GM12865 (cell line): ENCODE data around the gene PRLR.
"Not testable (repeated sequence)": the region's sequence is repeated elsewhere in the genome, so short reads cannot be mapped to it uniquely, and the experiment has no call there.

Source experiments
- DNase-seq: peaks from one replicate; pipeline ENCODE4 v3.0.0; 2010; ENCODE audit warnings: low read depth
- H3K4me3 ChIP-seq: 2 replicates; pipeline ENCODE4 v1.5.1; 2011; ENCODE audit warnings: mild to moderate bottlenecking, low read depth, low read length, control low read depth
- TF ChIP-seq, protein P1 (sequence below): IDR thresholded peaks from 2 replicates; pipeline ENCODE4 v1.5.1; 2011; ENCODE audit warnings: low read length, control low read depth, low read depth, inconsistent platforms; ENCODE audit not compliant: insufficient read depth; ENCODE audit errors: missing control alignments

The PRLR gene

DNA sequence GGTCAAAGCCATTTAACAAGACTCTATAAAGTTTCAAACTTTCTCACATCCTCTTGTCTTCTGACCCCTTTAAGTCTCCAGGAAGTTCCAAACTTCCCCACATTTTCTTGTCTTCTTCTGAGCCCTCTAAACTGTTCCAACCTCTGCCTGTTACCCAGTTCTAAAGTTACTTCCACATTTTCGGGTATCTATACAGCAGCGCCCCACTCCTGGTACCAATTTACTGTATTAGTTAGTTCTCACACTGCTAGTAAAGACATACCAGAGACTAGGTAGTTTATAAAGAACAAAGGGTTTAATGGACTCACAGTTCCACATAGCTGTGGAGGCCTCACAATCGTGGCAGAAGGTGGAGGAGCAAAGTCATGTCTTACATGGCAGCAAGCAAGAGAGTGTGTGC is 23.3 kb upstream of the PRLR start:
- no peak for DNase-seq
- TF ChIP-seq, protein P1, sequence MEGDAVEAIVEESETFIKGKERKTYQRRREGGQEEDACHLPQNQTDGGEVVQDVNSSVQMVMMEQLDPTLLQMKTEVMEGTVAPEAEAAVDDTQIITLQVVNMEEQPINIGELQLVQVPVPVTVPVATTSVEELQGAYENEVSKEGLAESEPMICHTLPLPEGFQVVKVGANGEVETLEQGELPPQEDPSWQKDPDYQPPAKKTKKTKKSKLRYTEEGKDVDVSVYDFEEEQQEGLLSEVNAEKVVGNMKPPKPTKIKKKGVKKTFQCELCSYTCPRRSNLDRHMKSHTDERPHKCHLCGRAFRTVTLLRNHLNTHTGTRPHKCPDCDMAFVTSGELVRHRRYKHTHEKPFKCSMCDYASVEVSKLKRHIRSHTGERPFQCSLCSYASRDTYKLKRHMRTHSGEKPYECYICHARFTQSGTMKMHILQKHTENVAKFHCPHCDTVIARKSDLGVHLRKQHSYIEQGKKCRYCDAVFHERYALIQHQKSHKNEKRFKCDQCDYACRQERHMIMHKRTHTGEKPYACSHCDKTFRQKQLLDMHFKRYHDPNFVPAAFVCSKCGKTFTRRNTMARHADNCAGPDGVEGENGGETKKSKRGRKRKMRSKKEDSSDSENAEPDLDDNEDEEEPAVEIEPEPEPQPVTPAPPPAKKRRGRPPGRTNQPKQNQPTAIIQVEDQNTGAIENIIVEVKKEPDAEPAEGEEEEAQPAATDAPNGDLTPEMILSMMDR, result no peak
- no peak overlapping the region for H3K4me3 ChIP-seq

DNA sequence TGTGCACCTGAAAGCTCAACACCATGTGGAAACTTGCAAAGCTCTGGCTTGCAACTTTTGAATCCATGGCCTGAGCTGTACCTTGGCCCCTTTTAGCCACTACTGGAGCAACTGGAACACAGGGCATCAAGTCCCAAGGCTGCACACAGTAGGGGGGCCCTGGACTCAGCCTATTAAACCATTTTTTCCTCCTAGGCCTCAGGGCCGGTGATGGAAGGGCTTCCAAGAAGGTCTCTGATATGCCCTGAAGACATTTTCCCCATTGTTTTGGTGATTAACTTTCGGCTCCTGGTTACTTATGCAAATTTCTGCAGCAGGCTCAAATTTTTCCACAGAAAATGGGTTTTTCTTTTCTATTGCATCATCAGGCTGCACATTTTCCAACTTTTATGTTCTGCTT is 22.7 kb upstream of the PRLR start:
- H3K4me3 ChIP-seq, result no peak overlapping the region
- no peak for DNase-seq
- TF ChIP-seq, protein P1, result no peak

DNA sequence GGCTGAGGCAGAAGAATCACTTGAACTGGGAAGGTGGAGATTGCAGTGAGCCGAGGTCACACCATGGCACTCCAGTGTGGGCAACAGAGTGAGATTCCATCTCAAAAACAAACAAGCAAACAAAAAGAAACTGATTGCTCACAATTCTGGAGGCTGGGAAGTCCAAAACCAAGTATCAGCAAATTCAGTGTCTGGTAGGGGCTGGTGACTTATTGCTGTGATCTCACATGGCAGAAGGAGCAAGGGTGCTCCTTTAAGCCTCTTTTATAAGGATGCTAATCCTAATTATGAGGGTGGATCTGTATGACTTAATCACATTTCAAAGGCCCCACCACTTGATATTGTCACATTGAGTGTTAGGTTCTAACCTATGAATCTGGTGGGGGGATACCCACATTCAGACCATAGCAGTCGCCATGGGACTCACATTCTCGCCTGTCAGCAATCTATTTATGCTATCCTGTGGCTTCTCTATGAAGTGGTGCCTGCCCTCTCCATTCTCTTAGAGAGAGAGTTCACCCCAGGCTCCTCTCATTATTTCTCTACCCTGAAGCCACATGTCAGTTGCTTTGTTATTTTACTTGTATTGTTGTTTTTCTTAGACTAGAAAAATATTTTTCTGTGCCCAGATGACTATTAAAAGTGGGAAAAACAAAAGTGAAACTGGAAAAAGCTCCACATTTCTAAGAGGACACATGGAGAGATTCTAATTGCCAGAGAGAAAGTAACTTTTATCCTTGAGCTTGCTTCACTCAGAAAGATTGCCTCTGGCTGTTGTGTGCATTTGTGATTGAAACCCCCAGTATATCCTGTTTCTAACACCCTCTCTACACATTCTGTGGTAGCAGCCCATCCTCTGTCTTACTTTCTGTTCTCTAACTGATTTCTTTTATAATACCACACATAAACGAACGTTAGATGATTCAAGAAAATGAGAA is 18.8 kb upstream of the PRLR start:
- H3K4me3 ChIP-seq, result no peak overlapping the region
- TF ChIP-seq, protein P1, result no peak
- peak; percentile 36 for DNase-seq

DNA sequence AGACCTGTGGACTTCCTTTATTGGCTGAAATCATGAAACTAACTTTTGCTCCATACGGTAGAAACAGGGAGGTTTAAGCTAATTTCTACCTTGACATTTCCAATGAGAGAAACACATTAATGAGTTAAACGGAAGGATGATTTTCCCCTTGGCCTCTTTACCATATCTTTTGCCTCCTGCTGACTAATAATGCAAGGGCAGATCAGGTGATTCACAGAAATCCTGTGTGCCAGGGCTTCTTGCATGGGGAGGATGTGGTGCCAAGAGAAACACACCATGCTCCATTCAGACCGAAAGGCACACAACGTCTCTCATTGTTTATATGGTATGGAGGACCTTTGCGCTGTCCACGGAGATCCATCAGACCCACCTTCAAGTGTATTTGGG is 17.4 kb upstream of the PRLR start:
- peak; percentile 54 for DNase-seq
- TF ChIP-seq, protein P1, result no peak
- no peak overlapping the region for H3K4me3 ChIP-seq

DNA sequence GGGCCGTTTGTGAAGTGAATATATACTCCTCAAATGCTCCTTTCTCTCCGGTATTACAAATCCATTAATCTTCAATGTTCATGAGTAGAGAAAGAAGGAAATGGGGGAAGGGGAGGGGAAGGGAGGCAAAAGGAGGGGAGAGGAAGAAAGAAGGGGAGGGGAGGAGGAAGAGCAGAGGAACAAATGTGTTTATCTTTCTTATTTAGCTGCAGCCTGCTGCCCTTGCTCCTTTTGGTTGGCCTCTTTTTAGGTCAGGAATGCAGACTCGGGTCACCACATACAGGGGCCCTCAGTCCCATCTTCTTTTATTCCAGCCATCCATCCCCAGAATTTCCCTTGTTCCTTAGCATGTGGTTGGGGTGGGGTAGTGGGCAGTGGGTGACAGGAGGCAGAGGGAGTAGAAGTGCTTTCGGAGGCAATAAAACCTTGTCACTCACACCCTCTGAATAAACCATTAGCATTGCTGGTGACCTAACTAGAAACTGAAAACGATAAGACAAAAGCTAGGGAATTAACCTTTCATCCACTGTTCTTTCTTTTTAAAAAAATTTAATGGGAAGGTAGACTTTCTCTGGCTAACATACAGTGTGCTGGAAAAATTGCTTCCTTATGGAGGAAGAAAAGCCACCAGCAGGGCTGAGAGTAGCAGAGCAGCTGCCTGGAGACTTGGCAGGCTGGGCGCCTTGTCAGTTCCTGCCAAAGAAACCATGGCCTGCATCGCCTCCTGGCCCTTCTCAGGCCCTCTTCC is 16.8 kb upstream of the PRLR start:
- TF ChIP-seq, protein P1, result no peak
- no peak for DNase-seq

DNA sequence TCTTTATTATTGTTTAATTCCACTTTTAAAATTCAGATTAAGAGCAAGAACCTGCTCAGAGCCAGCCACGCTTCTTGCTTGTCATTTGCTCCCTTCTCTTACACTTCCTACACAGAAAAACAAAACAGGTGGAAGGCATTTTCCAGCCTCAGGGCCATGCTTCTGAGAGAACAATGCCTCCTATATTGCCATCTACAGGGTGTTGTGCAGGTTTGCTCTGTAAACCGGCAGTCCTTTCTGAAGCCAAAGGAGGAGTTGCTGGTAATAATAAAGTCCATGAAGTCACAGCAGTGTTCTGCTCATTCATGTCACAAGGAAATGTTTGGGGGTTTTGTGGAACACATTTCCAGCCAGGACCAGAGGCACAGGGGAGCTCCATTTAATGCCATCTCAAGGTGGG is 16.1 kb upstream of the PRLR start:
- no peak overlapping the region for H3K4me3 ChIP-seq
- no peak for DNase-seq
- TF ChIP-seq, protein P1, result no peak

More for the DNA sequence above, 16.8 kb upstream of the PRLR start:
- no peak overlapping the region for H3K4me3 ChIP-seq

DNA sequence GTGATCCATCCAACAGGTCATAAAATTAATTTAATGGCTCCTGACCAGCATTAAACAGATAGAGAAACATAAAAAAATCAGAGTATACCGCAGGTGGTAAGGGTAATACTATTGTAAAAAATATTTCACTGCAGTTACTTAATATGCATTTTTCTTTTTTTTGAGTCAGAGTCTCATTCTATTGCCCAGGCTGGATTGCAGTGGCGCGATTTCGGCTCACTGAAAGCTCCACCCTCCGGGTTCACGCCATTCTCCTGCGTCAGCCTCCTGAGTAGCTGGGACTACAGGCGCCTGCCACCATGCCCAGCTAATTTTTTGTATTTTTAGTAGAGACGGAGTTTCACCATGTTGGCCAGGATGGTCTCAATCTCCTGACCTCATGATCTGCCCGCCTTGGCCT is 15.1 kb upstream of the PRLR start:
- not testable (repeated sequence) for DNase-seq

More for the DNA sequence above, 15.1 kb upstream of the PRLR start:
- H3K4me3 ChIP-seq, result not testable (repeated sequence)
